Right lobe of liver (tissue), 4 donors: ENCODE data around the gene SLC25A15.

Experiments
- POLR2A ChIP-seq: fragments of 450-650 bp; IDR thresholded peaks from one replicate; pipeline ENCODE4 v1.6.1; 2017; ENCODE audit warnings: antibody characterized with exemption, mild to moderate bottlenecking
- TF ChIP-seq, protein P1 (sequence below), 4 donors: fragments of 200-600 bp in 3 of 4; fragments of 450-650 bp in 1 of 4; IDR thresholded peaks; one replicate each; pipeline versions ENCODE4 v1.5.1 to v1.8.0; 2016 to 2022; ENCODE audit warnings: antibody characterized with exemption in 4 of 4, mild to moderate bottlenecking in 2 of 4
- donor health status: DM: no; HTN: no; CAD: no.
- donor health status: DM: no; HTN: no; CAD: no.
- donor health status: DM: no; HTN: yes; CAD: no.

- TF ChIP-seq, protein P1, sequence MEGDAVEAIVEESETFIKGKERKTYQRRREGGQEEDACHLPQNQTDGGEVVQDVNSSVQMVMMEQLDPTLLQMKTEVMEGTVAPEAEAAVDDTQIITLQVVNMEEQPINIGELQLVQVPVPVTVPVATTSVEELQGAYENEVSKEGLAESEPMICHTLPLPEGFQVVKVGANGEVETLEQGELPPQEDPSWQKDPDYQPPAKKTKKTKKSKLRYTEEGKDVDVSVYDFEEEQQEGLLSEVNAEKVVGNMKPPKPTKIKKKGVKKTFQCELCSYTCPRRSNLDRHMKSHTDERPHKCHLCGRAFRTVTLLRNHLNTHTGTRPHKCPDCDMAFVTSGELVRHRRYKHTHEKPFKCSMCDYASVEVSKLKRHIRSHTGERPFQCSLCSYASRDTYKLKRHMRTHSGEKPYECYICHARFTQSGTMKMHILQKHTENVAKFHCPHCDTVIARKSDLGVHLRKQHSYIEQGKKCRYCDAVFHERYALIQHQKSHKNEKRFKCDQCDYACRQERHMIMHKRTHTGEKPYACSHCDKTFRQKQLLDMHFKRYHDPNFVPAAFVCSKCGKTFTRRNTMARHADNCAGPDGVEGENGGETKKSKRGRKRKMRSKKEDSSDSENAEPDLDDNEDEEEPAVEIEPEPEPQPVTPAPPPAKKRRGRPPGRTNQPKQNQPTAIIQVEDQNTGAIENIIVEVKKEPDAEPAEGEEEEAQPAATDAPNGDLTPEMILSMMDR (IDR thresholded peaks at IDR 0.05), result no peak
- no peak for TF ChIP-seq POLR2A
Observed at GRCh38 chr13:40809471-40809870, 20.1 kb downstream of the SLC25A15 start.
